22Rv1 (cell line): Measurements from ENCODE around the gene RPL10.

ENCODE experiments used
- ZFX ChIP-seq: fragments of 450-650 bp; IDR thresholded peaks from 2 replicates; pipeline ENCODE4 v1.6.1; 2017; ENCODE audit warnings: antibody characterized with exemption, borderline replicate concordance
- TF ChIP-seq, protein P1 (sequence below): fragments of 450-650 bp; IDR thresholded peaks from 2 replicates; pipeline ENCODE4 v1.5.1; 2017; ENCODE audit warnings: mild to moderate bottlenecking

DNA sequence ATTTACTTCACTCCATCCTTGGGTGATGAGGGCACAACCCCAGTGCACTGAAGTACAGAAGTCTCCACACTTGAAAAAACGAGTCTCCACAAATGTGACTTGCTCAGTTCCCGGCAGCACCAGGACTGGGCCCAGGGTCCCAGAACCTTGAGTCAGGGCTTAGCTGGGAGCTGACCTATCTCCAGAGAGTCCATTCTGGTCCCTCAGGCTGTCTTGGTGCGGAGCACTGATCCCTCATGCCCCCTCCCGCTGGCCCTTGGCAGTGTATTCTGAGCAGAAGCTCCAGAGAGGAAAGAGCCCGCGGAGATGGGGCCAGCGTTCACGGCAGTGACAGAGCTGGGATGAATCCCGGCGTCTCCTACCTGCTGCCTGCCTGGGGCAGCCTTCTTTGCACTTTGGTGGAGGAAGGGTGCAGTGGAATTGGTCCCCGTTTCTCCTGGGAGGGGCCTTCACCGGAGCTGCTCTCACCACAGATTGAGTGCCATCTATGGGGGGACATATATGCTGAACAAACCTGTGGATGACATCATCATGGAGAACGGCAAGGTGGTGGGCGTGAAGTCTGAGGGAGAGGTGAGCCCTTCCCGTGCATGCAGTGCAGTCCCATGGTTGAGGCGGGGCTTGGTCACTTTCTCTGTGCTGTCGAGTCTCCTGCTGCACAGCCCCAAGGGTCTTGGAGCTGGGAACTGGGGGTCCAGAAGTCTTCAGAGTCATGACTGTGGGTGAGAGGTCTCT is 42.6 kb downstream of the RPL10 start:
- TF ChIP-seq, protein P1, sequence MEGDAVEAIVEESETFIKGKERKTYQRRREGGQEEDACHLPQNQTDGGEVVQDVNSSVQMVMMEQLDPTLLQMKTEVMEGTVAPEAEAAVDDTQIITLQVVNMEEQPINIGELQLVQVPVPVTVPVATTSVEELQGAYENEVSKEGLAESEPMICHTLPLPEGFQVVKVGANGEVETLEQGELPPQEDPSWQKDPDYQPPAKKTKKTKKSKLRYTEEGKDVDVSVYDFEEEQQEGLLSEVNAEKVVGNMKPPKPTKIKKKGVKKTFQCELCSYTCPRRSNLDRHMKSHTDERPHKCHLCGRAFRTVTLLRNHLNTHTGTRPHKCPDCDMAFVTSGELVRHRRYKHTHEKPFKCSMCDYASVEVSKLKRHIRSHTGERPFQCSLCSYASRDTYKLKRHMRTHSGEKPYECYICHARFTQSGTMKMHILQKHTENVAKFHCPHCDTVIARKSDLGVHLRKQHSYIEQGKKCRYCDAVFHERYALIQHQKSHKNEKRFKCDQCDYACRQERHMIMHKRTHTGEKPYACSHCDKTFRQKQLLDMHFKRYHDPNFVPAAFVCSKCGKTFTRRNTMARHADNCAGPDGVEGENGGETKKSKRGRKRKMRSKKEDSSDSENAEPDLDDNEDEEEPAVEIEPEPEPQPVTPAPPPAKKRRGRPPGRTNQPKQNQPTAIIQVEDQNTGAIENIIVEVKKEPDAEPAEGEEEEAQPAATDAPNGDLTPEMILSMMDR = no peak
- no peak for TF ChIP-seq ZFX
